SK-N-SH (cell line): ENCODE results near the gene RNF138.

Experiments used
- EP300 ChIP-seq, 2 experiments: IDR thresholded peaks; 2 replicates each; pipeline versions ENCODE4 v1.4.0 to v1.6.1; 2012; ENCODE audit warnings: borderline replicate concordance in 1 of 2, low read depth in 1 of 2, low read length in 1 of 2
- EZH2phosphoT487 ChIP-seq: fragments of 200-600 bp; sonication (generic); IDR thresholded peaks from 2 replicates; pipeline ENCODE4 v1.6.1; 2017; ENCODE audit warnings: low read depth, mixed run types, mild to moderate bottlenecking, antibody characterized with exemption, moderate library complexity, borderline replicate concordance
- FOXJ3 ChIP-seq: sonication (generic); formaldehyde crosslinking; IDR thresholded peaks from 2 replicates; pipeline ENCODE4 v1.5.1; 2020; ENCODE audit warnings: mild to moderate bottlenecking, missing genetic modification reagents
- GABPA ChIP-seq: IDR thresholded peaks from 2 replicates; pipeline ENCODE4 v1.4.0; 2012; ENCODE audit warnings: low read depth, mild to moderate bottlenecking
- GATA2 ChIP-seq: sonication (generic); formaldehyde crosslinking; IDR thresholded peaks from 2 replicates; pipeline ENCODE4 v1.5.0; 2020; ENCODE audit warnings: mild to moderate bottlenecking, missing genetic modification reagents
- NFIC ChIP-seq: IDR thresholded peaks from 2 replicates; pipeline ENCODE4 v1.4.0; 2012; ENCODE audit warnings: borderline replicate concordance
- POLR2AphosphoS5 ChIP-seq: IDR thresholded peaks from 2 replicates; pipeline ENCODE4 v1.6.1; 2012; ENCODE audit warnings: low read depth, low read length
- TF ChIP-seq, protein P1 (sequence below): fragments of 200-600 bp; sonication (generic); IDR thresholded peaks from 2 replicates; pipeline ENCODE4 v1.6.1; 2017; ENCODE audit warnings: antibody characterized with exemption, mild to moderate bottlenecking, moderate library complexity
- TF ChIP-seq, protein P2 (sequence below): IDR thresholded peaks from 2 replicates; pipeline ENCODE4 v1.4.0; 2012; ENCODE audit warnings: low read depth, borderline replicate concordance
- TF ChIP-seq, protein P3 (sequence below): IDR thresholded peaks from 2 replicates; pipeline ENCODE4 v1.4.0; 2012; ENCODE audit warnings: low read depth
- TF ChIP-seq, protein P4 (sequence below): fragments of 150-350 bp; IDR thresholded peaks from 2 replicates; pipeline ENCODE4 v1.6.1; 2016; ENCODE audit warnings: mild to moderate bottlenecking, low read depth, low read length

DNA sequence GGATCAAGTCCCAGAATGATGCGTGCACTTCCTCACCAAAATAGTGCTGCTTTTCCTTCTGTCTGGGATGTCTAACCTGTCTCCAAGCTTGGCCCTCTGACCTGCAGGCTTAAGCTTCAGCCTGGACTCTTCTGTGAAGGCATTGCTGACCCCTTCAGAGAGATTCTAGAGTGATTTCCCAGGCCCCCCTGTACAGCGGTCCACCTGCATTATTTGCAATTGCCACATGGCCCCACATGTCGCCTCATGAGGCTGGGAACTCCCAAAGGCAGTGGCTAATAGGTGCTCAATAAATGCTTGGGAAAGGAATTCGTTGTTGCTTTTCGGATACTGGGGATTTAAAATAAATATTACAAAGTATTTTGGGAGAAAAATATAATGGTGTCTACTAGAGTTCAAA lies 65.9 kb downstream of the RNF138 start:
- no peak for TF ChIP-seq FOXJ3
- TF ChIP-seq, protein P1, sequence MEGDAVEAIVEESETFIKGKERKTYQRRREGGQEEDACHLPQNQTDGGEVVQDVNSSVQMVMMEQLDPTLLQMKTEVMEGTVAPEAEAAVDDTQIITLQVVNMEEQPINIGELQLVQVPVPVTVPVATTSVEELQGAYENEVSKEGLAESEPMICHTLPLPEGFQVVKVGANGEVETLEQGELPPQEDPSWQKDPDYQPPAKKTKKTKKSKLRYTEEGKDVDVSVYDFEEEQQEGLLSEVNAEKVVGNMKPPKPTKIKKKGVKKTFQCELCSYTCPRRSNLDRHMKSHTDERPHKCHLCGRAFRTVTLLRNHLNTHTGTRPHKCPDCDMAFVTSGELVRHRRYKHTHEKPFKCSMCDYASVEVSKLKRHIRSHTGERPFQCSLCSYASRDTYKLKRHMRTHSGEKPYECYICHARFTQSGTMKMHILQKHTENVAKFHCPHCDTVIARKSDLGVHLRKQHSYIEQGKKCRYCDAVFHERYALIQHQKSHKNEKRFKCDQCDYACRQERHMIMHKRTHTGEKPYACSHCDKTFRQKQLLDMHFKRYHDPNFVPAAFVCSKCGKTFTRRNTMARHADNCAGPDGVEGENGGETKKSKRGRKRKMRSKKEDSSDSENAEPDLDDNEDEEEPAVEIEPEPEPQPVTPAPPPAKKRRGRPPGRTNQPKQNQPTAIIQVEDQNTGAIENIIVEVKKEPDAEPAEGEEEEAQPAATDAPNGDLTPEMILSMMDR, result no peak
- TF ChIP-seq, protein P2, sequence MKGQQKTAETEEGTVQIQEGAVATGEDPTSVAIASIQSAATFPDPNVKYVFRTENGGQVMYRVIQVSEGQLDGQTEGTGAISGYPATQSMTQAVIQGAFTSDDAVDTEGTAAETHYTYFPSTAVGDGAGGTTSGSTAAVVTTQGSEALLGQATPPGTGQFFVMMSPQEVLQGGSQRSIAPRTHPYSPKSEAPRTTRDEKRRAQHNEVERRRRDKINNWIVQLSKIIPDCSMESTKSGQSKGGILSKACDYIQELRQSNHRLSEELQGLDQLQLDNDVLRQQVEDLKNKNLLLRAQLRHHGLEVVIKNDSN, result no peak
- TF ChIP-seq, protein P3, sequence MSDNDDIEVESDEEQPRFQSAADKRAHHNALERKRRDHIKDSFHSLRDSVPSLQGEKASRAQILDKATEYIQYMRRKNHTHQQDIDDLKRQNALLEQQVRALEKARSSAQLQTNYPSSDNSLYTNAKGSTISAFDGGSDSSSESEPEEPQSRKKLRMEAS, result no peak
- TF ChIP-seq POLR2AphosphoS5, result no peak
- TF ChIP-seq, protein P4, sequence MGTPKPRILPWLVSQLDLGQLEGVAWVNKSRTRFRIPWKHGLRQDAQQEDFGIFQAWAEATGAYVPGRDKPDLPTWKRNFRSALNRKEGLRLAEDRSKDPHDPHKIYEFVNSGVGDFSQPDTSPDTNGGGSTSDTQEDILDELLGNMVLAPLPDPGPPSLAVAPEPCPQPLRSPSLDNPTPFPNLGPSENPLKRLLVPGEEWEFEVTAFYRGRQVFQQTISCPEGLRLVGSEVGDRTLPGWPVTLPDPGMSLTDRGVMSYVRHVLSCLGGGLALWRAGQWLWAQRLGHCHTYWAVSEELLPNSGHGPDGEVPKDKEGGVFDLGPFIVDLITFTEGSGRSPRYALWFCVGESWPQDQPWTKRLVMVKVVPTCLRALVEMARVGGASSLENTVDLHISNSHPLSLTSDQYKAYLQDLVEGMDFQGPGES, result no peak
- TF ChIP-seq GABPA, result no peak
- TF ChIP-seq NFIC, result no peak
- TF ChIP-seq EP300 (IDR thresholded peaks at IDR 0.05; ENCODE audit: borderline replicate concordance in 1 of 2, low read depth in 1 of 2, low read length in 1 of 2), result no peak
- no peak for TF ChIP-seq GATA2 (CRISPR knock-in tag)
- TF ChIP-seq EZH2phosphoT487, result no peak
